GM19193 (cell line): Measurements from ENCODE around the gene GSK3B.

Experiments used
- POLR2A ChIP-seq: IDR thresholded peaks from 4 replicates; pipeline ENCODE4 v1.6.1; 2011; ENCODE audit not compliant: insufficient read depth, insufficient read length; ENCODE audit errors: extremely low read depth

GSK3B gene

GRCh38 chr3:120021523-120021922 is 72.7 kb downstream of the GSK3B start:
- no peak for TF ChIP-seq POLR2A

- TF ChIP-seq POLR2A = no peak
Measured at GRCh38 chr3:120018299-120018698, 75.9 kb downstream of the GSK3B start.

GRCh38 chr3:120017692-120018091 is 76.6 kb downstream of the GSK3B start:
- TF ChIP-seq POLR2A = no peak

- TF ChIP-seq POLR2A = no peak
Measured at GRCh38 chr3:120013481-120013880, 80.8 kb downstream of the GSK3B start.

- no peak for TF ChIP-seq POLR2A
Measured at GRCh38 chr3:119998166-119998565, 96.1 kb downstream of the GSK3B start.

- no peak for TF ChIP-seq POLR2A
Measured at GRCh38 chr3:119990888-119991287, 103.4 kb downstream of the GSK3B start.

GRCh38 chr3:119989981-119990655 is 104.1 kb downstream of the GSK3B start:
- TF ChIP-seq POLR2A = no peak

GRCh38 chr3:119981386-119981785 is 112.9 kb downstream of the GSK3B start:
- no peak for TF ChIP-seq POLR2A

GRCh38 chr3:119978554-119979208 is 115.6 kb downstream of the GSK3B start:
- no peak for TF ChIP-seq POLR2A

- no peak for TF ChIP-seq POLR2A
Measured at GRCh38 chr3:119977353-119977752, 116.9 kb downstream of the GSK3B start.

GRCh38 chr3:119976214-119976613 is 118.0 kb downstream of the GSK3B start:
- no peak for TF ChIP-seq POLR2A

GRCh38 chr3:119974656-119975055 is 119.6 kb downstream of the GSK3B start:
- TF ChIP-seq POLR2A = no peak

- no peak for TF ChIP-seq POLR2A
Measured at GRCh38 chr3:119973018-119973646, 121.1 kb downstream of the GSK3B start.

GRCh38 chr3:119969759-119970158 is 124.5 kb downstream of the GSK3B start:
- TF ChIP-seq POLR2A = no peak

- TF ChIP-seq POLR2A = no peak
Measured at GRCh38 chr3:119967353-119968006, 126.8 kb downstream of the GSK3B start.

GRCh38 chr3:119965692-119966091 is 128.6 kb downstream of the GSK3B start:
- TF ChIP-seq POLR2A = no peak

- TF ChIP-seq POLR2A = no peak
Measured at GRCh38 chr3:119964294-119964693, 130.0 kb downstream of the GSK3B start.

GRCh38 chr3:119955972-119956371 is 138.3 kb downstream of the GSK3B start:
- TF ChIP-seq POLR2A = no peak
